ENCODE results near the gene NID1.

The NID1 gene

GRCh38 chr1:235995511-235995910, 69.4 kb downstream of the NID1 start:
- H3K27ac ChIP-seq: no peak overlapping the region
- TF ChIP-seq ZFX (IDR thresholded peaks at IDR 0.05) (no peak), CTCF (conservative IDR thresholded peaks at IDR 0.05) (no peak)

GRCh38 chr1:235993652-235994051, 71.2 kb downstream of the NID1 start:
- no peak for TF ChIP-seq CTCF (conservative IDR thresholded peaks at IDR 0.05)
- TF ChIP-seq ZFX (IDR thresholded peaks at IDR 0.05): no peak
- H3K27ac ChIP-seq: no peak overlapping the region

- TF ChIP-seq ZFX (IDR thresholded peaks at IDR 0.05) (no peak), CTCF (conservative IDR thresholded peaks at IDR 0.05) (no peak)
- no peak overlapping the region for H3K27ac ChIP-seq
These were observed 72.0 kb downstream of the NID1 start for GRCh38 chr1:235992868-235993267.

- TF ChIP-seq ZFX (IDR thresholded peaks at IDR 0.05) (no peak), CTCF (conservative IDR thresholded peaks at IDR 0.05) (no peak)
- H3K27ac ChIP-seq: no peak overlapping the region
These were observed 72.5 kb downstream of the NID1 start for GRCh38 chr1:235992346-235992745.

- H3K27ac ChIP-seq: no peak overlapping the region
- TF ChIP-seq ZFX (IDR thresholded peaks at IDR 0.05) (no peak), CTCF (conservative IDR thresholded peaks at IDR 0.05) (no peak)
These were observed 74.5 kb downstream of the NID1 start for GRCh38 chr1:235990330-235990795.

- TF ChIP-seq CTCF (conservative IDR thresholded peaks at IDR 0.05) (no peak), ZFX (IDR thresholded peaks at IDR 0.05) (no peak)
- H3K27ac ChIP-seq: no peak overlapping the region
These were observed 75.8 kb downstream of the NID1 start for GRCh38 chr1:235989105-235989504.

- H3K27ac ChIP-seq: no peak overlapping the region
- no peak for TF ChIP-seq CTCF (conservative IDR thresholded peaks at IDR 0.05)
- TF ChIP-seq ZFX (IDR thresholded peaks at IDR 0.05): no peak
These were observed 78.0 kb downstream of the NID1 start for GRCh38 chr1:235986869-235987268.

Measured in C4-2B (cell line).